H9 (cell line): ENCODE measurements around the gene UNC5A. TPM values are rescaled to one million over a fixed set of nuclear protein-coding genes. Genes with fewer than 3 reads are reported as not detected.
A peak's percentile ranks its signal among the peaks of the same experiment; 100 is the strongest.

Experiments used
- DNase-seq: peaks from one replicate; pipeline ENCODE4 v3.0.0-alpha.2; 2017
- H2AFZ ChIP-seq: one replicate; pipeline ENCODE4 v1.6.1; 2013; ENCODE audit warnings: mild to moderate bottlenecking, low read length, control low read depth, moderate library complexity
- H2AK5ac ChIP-seq: 2 replicates; pipeline ENCODE4 v1.6.1; 2013; ENCODE audit warnings: low read length, control low read depth, mixed read lengths; ENCODE audit not compliant: insufficient read length
- H2BK120ac ChIP-seq: one replicate; pipeline ENCODE4 v1.6.1; 2013; ENCODE audit warnings: low read depth, mild to moderate bottlenecking, low read length, control low read depth, inconsistent platforms; ENCODE audit not compliant: poor library complexity, severe bottlenecking
- H2BK12ac ChIP-seq: 2 replicates; pipeline ENCODE4 v1.6.1; 2013; ENCODE audit warnings: low read length, control low read depth, mixed read lengths, low read depth; ENCODE audit not compliant: insufficient read length
- H2BK15ac ChIP-seq: 2 replicates; pipeline ENCODE4 v1.6.1; 2013; ENCODE audit warnings: low read depth, low read length, control low read depth
- H2BK20ac ChIP-seq: one replicate; pipeline ENCODE4 v1.6.1; 2013; ENCODE audit warnings: low read depth, mild to moderate bottlenecking, low read length, control low read depth, inconsistent platforms; ENCODE audit not compliant: poor library complexity, severe bottlenecking
- H2BK5ac ChIP-seq: 2 replicates; pipeline ENCODE4 v1.6.1; 2013; ENCODE audit warnings: low read length, control low read depth, mixed read lengths; ENCODE audit not compliant: insufficient read length
- H3K14ac ChIP-seq: 2 replicates; pipeline ENCODE4 v1.6.1; 2013; ENCODE audit warnings: low read length, control low read depth; ENCODE audit not compliant: insufficient read depth
- H3K18ac ChIP-seq: 2 replicates; pipeline ENCODE4 v1.6.1; 2013; ENCODE audit warnings: low read depth, mild to moderate bottlenecking, mixed read lengths, low read length, control low read depth; ENCODE audit not compliant: insufficient read length
- H3K23ac ChIP-seq: 2 replicates; pipeline ENCODE4 v1.6.1; 2013; ENCODE audit warnings: low read length, control low read depth, mixed read lengths, low read depth; ENCODE audit not compliant: insufficient read length
- H3K23me2 ChIP-seq: 2 replicates; pipeline ENCODE4 v1.6.1; 2013; ENCODE audit warnings: low read depth, mild to moderate bottlenecking, mixed read lengths, low read length, control low read depth; ENCODE audit not compliant: insufficient read length, poor library complexity, severe bottlenecking
- H3K27ac ChIP-seq: 2 replicates; pipeline ENCODE4 v1.5.1; 2013; ENCODE audit warnings: low read length, control low read depth, mixed read lengths, low read depth; ENCODE audit not compliant: insufficient read length
- H3K27me3 ChIP-seq: 2 replicates; pipeline ENCODE4 v1.6.1; 2013; ENCODE audit warnings: low read length, control low read depth, inconsistent platforms; ENCODE audit not compliant: insufficient read depth
- H3K4ac ChIP-seq: 2 replicates; pipeline ENCODE4 v1.6.1; 2013; ENCODE audit warnings: low read depth, mild to moderate bottlenecking, control low read depth, inconsistent platforms, low read length, moderate library complexity
- H3K4me1 ChIP-seq: 2 replicates; pipeline ENCODE4 v1.6.1; 2013; ENCODE audit warnings: low read length, control low read depth, inconsistent platforms; ENCODE audit not compliant: insufficient read depth
- H3K4me2 ChIP-seq: 2 replicates; pipeline ENCODE4 v1.6.1; 2013; ENCODE audit warnings: low read length, control low read depth, mixed read lengths; ENCODE audit not compliant: insufficient read length, insufficient read depth
- H3K56ac ChIP-seq: 2 replicates; pipeline ENCODE4 v1.6.1; 2013; ENCODE audit warnings: low read depth, mild to moderate bottlenecking, mixed read lengths, low read length, control low read depth; ENCODE audit not compliant: insufficient read length
- H3K79me1 ChIP-seq: 2 replicates; pipeline ENCODE4 v1.6.1; 2013; ENCODE audit warnings: low read depth, mild to moderate bottlenecking, moderate library complexity, low read length, control low read depth, inconsistent platforms; ENCODE audit not compliant: insufficient read depth, poor library complexity, severe bottlenecking
- H3K79me2 ChIP-seq: 2 replicates; pipeline ENCODE4 v1.6.1; 2013; ENCODE audit warnings: low read length, control low read depth, inconsistent platforms; ENCODE audit not compliant: insufficient read depth
- H3K9ac ChIP-seq: 2 replicates; pipeline ENCODE4 v1.6.1; 2013; ENCODE audit warnings: low read length, control low read depth, mixed read lengths; ENCODE audit not compliant: insufficient read length; ENCODE audit errors: extremely low read depth
- H3K9me3 ChIP-seq: one replicate; pipeline ENCODE4 v1.6.1; 2013; ENCODE audit warnings: low read depth, low read length, inconsistent platforms; ENCODE audit not compliant: control insufficient read depth
- H3T11ph ChIP-seq: one replicate; pipeline ENCODE4 v1.6.1; 2013; ENCODE audit warnings: mild to moderate bottlenecking, low read length, control low read depth, inconsistent platforms
- H4K20me1 ChIP-seq: one replicate; pipeline ENCODE4 v1.6.1; 2013; ENCODE audit not compliant: control insufficient read depth, insufficient read length, insufficient read depth
- H4K5ac ChIP-seq: 2 replicates; pipeline ENCODE4 v1.6.1; 2013; ENCODE audit warnings: low read depth, mild to moderate bottlenecking, mixed read lengths, low read length, control low read depth; ENCODE audit not compliant: insufficient read length
- H4K8ac ChIP-seq: replicated peaks from 2 replicates; pipeline ENCODE4 v1.6.1; 2013; ENCODE audit warnings: low read length, control low read depth, mixed read lengths, low read depth; ENCODE audit not compliant: insufficient read length
- H4K91ac ChIP-seq: 2 replicates; pipeline ENCODE4 v1.6.1; 2013; ENCODE audit warnings: low read depth, mild to moderate bottlenecking, moderate library complexity, mixed read lengths, low read length, control low read depth; ENCODE audit not compliant: insufficient read length
- H3K27ac Mint-ChIP-seq, 3 experiments: 2 replicates in 2 of 3; 3 replicates in 1 of 3; pipeline ENCODE4 v1.8.0; 2020 to 2021; ENCODE audit warnings: mixed read lengths in 3 of 3, mild to moderate bottlenecking in 1 of 3, moderate library complexity in 1 of 3
- H3K27me3 Mint-ChIP-seq: 2 replicates; pipeline ENCODE4 v1.8.0; 2021; ENCODE audit warnings: low read depth, mild to moderate bottlenecking, moderate library complexity, mixed read lengths
- H3K36me3 Mint-ChIP-seq, 3 experiments: 2 replicates in 2 of 3; 3 replicates in 1 of 3; pipeline ENCODE4 v1.8.0; 2020 to 2021; ENCODE audit warnings: low read depth in 3 of 3, mixed read lengths in 3 of 3; ENCODE audit not compliant: insufficient read depth in 1 of 3
- H3K4me1 Mint-ChIP-seq, 2 experiments: 2 replicates each; pipeline ENCODE4 v1.8.0; 2020; ENCODE audit warnings: mixed read lengths in 2 of 2
- H3K4me3 Mint-ChIP-seq, 2 experiments: 2 replicates in 1 of 2; 3 replicates in 1 of 2; pipeline ENCODE4 v1.8.0; 2020 to 2021; ENCODE audit warnings: mild to moderate bottlenecking in 2 of 2, mixed read lengths in 2 of 2, moderate library complexity in 1 of 2
- H3K9me3 Mint-ChIP-seq, 2 experiments: 2 replicates in 1 of 2; 3 replicates in 1 of 2; pipeline ENCODE4 v1.8.0; 2020; ENCODE audit warnings: mild to moderate bottlenecking in 2 of 2, mixed read lengths in 2 of 2, moderate library complexity in 1 of 2
- WGBS: extraction: QIAGEN DNeasy Blood & Tissue Kit; methylation state at CpG from one replicate; pipeline ENCODE4 v1.1.7; 2013; ENCODE audit warnings: missing lambda C conversion rate, low lambda C conversion rate, mixed read lengths; ENCODE audit not compliant: insufficient read length; ENCODE audit errors: extremely low coverage; 5-methylcytosine and 5-hydroxymethylcytosine counted together
- total RNA-seq: library from RNA; stranded (reverse); gene quantifications from 2 replicates; pipeline ENCODE4 v1.2.1, GENCODE V29; 2021
- TF ChIP-seq, protein P1 (sequence below): fragments of 200-600 bp; sonication (generic); conservative IDR thresholded peaks from 3 replicates; pipeline ENCODE4 v1.8.0; 2021; ENCODE audit warnings: antibody characterized with exemption, mild to moderate bottlenecking

The UNC5A gene
- total RNA-seq, 1 experiment from 2014 or later = 4.4 TPM

DNA sequence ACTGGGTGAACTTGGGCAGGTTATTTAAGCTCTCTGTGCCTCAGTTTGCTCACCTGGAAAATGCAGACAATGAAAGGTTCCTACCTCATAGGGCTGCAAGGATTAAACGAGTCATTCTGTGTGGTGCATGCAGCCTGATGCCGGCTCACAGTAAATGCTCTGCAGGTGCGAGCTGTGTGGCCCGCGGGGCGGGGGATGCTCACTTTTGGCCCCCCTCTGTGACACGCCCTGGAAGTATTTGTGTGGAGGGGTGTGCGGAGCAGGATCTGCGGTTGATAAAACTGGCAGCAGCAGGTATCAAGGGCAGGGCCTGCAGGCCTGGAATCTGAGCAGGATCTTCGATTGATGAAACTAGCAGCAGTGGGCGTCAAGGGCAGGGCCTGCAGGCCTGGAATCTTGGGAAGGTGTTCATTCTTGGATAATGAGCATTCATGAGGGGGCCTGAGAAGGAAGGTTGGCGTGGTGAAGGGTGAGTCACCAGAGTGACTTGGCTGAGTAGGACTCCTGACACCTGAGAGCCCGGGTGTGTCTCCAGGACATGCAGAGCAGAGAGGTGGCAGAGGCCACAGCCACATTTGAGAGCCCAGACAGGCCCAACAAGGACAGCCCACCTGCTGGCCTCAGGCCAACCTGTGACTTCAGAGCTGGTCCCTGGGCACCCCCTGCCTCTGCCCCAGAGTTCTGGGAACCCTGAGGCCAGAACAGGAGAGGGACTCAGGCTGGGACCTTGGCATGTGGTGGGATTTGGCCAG lies 11.9 kb downstream of the UNC5A start:
- H3K27ac Mint-ChIP-seq = no peak overlapping the region
- no peak for DNase-seq

More for the DNA sequence above, 11.9 kb downstream of the UNC5A start:
- no peak overlapping the region for H3K56ac ChIP-seq
- no peak overlapping the region for H2BK12ac ChIP-seq
- peaks cover 22% of the 10 kb centered on the region for H3K27me3 Mint-ChIP-seq
- H3K4me1 Mint-ChIP-seq = peaks cover 28 to 45% of the 10 kb centered on the region in 2 experiments
- no peak overlapping the region for H3K4ac ChIP-seq
- no peaks in the 10 kb centered on the region for H4K20me1 ChIP-seq
- TF ChIP-seq, protein P1, sequence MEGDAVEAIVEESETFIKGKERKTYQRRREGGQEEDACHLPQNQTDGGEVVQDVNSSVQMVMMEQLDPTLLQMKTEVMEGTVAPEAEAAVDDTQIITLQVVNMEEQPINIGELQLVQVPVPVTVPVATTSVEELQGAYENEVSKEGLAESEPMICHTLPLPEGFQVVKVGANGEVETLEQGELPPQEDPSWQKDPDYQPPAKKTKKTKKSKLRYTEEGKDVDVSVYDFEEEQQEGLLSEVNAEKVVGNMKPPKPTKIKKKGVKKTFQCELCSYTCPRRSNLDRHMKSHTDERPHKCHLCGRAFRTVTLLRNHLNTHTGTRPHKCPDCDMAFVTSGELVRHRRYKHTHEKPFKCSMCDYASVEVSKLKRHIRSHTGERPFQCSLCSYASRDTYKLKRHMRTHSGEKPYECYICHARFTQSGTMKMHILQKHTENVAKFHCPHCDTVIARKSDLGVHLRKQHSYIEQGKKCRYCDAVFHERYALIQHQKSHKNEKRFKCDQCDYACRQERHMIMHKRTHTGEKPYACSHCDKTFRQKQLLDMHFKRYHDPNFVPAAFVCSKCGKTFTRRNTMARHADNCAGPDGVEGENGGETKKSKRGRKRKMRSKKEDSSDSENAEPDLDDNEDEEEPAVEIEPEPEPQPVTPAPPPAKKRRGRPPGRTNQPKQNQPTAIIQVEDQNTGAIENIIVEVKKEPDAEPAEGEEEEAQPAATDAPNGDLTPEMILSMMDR = no peak
- no peak overlapping the region for H2BK5ac ChIP-seq
- no peaks in the 10 kb centered on the region for H3K9me3 Mint-ChIP-seq
- no peaks in the 10 kb centered on the region for H3K36me3 Mint-ChIP-seq
- H2AFZ ChIP-seq = no peak overlapping the region
- H3K14ac ChIP-seq = no peak overlapping the region; the same call in 1 of the 2 replicates
- no peak overlapping the region for H2BK120ac ChIP-seq
- no CpG with 5 or more reads among the region's 13 CpGs for WGBS
- peaks cover 5% of the 10 kb centered on the region for H3K23me2 ChIP-seq
- no peak overlapping the region for H2BK15ac ChIP-seq
- no peak overlapping the region for H2AK5ac ChIP-seq
- no peak overlapping the region for H4K91ac ChIP-seq
- no peaks in the 10 kb centered on the region for H3K79me1 ChIP-seq
- H3K23ac ChIP-seq = no peak overlapping the region
- no peak overlapping the region for H2BK20ac ChIP-seq
- H4K5ac ChIP-seq = no peak overlapping the region
- H3K27ac ChIP-seq = no peak overlapping the region
- H3K9me3 ChIP-seq = no peaks in the 10 kb centered on the region
- H3K9ac ChIP-seq = no peak overlapping the region
- H3K4me2 ChIP-seq = no peak overlapping the region
- peak overlapping the region in 1 of 2 experiments; percentile 47; a peak in 1 of 5 replicates for H3K4me3 Mint-ChIP-seq
- no peaks in the 10 kb centered on the region; the same call in 1 of the 2 replicates for H3K27me3 ChIP-seq
- H3K18ac ChIP-seq = no peak overlapping the region
- no peaks in the 10 kb centered on the region for H3K79me2 ChIP-seq
- H4K8ac ChIP-seq = no peak overlapping the region
- H3T11ph ChIP-seq = no peak overlapping the region
- no peaks in the 10 kb centered on the region; the same call in 1 of the 2 replicates for H3K4me1 ChIP-seq
